IMR-90 (cell line): Measurements from ENCODE around the gene TBC1D9.

Experiments used
- BHLHE40 ChIP-seq: fragments of 150-350 bp; IDR thresholded peaks from 2 replicates; pipeline ENCODE4 v1.6.1; 2016; ENCODE audit warnings: mild to moderate bottlenecking, low read depth, low read length
- CEBPB ChIP-seq: IDR thresholded peaks from 2 replicates; pipeline ENCODE4 v1.6.1; 2012; ENCODE audit warnings: low read depth, low read length, improper control_type of control experiment
- MAFK ChIP-seq: IDR thresholded peaks from 2 replicates; pipeline ENCODE4 v1.6.1; 2012; ENCODE audit warnings: low read depth, low read length, improper control_type of control experiment
- MAZ ChIP-seq: IDR thresholded peaks from 2 replicates; pipeline ENCODE4 v1.6.1; 2012; ENCODE audit warnings: low read depth, mild to moderate bottlenecking, low read length, improper control_type of control experiment, moderate library complexity, borderline replicate concordance
- NFE2L2 ChIP-seq: fragments of 150-350 bp; IDR thresholded peaks from 2 replicates; pipeline ENCODE4 v1.6.1; 2016; ENCODE audit warnings: low read depth, mild to moderate bottlenecking, low read length
- POLR2A ChIP-seq: IDR thresholded peaks from 2 replicates; pipeline ENCODE4 v1.6.1; 2012; ENCODE audit warnings: mild to moderate bottlenecking, low read depth, low read length
- RAD21 ChIP-seq: IDR thresholded peaks from 2 replicates; pipeline ENCODE4 v1.6.1; 2012; ENCODE audit warnings: low read length, improper control_type of control experiment
- RCOR1 ChIP-seq: IDR thresholded peaks from 2 replicates; pipeline ENCODE4 v1.6.1; 2012; ENCODE audit warnings: mild to moderate bottlenecking, low read length, improper control_type of control experiment; ENCODE audit not compliant: insufficient replicate concordance
- RFX5 ChIP-seq: IDR thresholded peaks from 2 replicates; pipeline ENCODE4 v1.8.0; 2012; ENCODE audit warnings: low read depth, mild to moderate bottlenecking, low read length, moderate library complexity
- SMC3 ChIP-seq: fragments of 150-350 bp; IDR thresholded peaks from 2 replicates; pipeline ENCODE4 v1.6.1; 2016; ENCODE audit warnings: low read depth, mild to moderate bottlenecking, antibody characterized with exemption, low read length, moderate library complexity
- TF ChIP-seq, protein P1 (sequence below): conservative IDR thresholded peaks from 2 replicates; pipeline ENCODE4 v1.5.1; 2012; ENCODE audit warnings: mild to moderate bottlenecking, low read depth, low read length, improper control_type of control experiment
- TF ChIP-seq, protein P2 (sequence below): fragments of 150-350 bp; IDR thresholded peaks from 2 replicates; pipeline ENCODE4 v1.6.1; 2017; ENCODE audit warnings: mild to moderate bottlenecking, antibody characterized with exemption, low read length, low read depth
- TF ChIP-seq, protein P3 (sequence below): fragments of 150-350 bp; IDR thresholded peaks from 2 replicates; pipeline ENCODE4 v1.6.1; 2016; ENCODE audit warnings: low read depth, mild to moderate bottlenecking, low read length, moderate library complexity, borderline replicate concordance

DNA sequence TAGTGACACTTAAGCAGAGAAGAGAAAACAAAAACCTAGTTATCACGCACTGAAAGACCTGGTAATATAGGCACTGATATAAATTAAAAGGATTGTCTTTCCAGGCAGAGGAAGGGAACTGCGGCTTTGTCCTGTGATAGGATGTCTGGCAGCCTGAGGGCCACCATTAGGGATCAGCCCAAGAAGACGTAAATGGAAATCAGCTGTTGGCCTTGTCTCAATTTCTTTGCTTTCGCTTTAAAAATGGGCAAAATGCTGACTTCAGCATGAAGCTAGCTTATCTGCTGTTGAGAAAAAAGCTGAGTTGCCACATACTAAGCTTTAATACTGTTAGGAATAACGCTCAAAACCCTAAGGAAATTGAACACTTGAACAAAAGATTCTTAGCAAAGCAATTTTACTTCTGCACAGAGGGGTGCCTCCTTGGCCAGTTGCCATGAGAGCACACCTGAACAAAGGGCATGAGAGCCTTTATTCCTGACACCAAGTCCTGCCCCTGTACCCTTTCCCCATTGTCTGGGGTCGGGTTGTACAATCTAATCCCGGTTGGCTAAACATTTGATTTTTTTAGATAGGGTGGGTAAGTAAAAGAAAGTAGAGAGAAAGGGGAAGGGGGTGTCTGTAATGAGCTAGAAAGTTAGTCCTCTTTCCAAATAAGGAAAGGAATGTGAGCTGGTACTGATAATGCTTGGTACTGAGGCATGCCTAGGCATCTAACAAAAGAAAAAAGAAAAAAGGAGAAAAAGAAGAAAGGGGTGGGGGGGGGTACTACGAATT lies 102.3 kb downstream of the TBC1D9 start:
- TF ChIP-seq, protein P1, sequence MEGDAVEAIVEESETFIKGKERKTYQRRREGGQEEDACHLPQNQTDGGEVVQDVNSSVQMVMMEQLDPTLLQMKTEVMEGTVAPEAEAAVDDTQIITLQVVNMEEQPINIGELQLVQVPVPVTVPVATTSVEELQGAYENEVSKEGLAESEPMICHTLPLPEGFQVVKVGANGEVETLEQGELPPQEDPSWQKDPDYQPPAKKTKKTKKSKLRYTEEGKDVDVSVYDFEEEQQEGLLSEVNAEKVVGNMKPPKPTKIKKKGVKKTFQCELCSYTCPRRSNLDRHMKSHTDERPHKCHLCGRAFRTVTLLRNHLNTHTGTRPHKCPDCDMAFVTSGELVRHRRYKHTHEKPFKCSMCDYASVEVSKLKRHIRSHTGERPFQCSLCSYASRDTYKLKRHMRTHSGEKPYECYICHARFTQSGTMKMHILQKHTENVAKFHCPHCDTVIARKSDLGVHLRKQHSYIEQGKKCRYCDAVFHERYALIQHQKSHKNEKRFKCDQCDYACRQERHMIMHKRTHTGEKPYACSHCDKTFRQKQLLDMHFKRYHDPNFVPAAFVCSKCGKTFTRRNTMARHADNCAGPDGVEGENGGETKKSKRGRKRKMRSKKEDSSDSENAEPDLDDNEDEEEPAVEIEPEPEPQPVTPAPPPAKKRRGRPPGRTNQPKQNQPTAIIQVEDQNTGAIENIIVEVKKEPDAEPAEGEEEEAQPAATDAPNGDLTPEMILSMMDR: no peak
- TF ChIP-seq POLR2A (no peak), MAZ (no peak), RCOR1 (no peak), SMC3 (no peak), RAD21 (no peak), BHLHE40 (no peak), MAFK (peak; percentile 93), NFE2L2 (no peak), CEBPB (no peak), RFX5 (no peak)
- TF ChIP-seq, protein P2, sequence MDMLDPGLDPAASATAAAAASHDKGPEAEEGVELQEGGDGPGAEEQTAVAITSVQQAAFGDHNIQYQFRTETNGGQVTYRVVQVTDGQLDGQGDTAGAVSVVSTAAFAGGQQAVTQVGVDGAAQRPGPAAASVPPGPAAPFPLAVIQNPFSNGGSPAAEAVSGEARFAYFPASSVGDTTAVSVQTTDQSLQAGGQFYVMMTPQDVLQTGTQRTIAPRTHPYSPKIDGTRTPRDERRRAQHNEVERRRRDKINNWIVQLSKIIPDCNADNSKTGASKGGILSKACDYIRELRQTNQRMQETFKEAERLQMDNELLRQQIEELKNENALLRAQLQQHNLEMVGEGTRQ: no peak
- TF ChIP-seq, protein P3, sequence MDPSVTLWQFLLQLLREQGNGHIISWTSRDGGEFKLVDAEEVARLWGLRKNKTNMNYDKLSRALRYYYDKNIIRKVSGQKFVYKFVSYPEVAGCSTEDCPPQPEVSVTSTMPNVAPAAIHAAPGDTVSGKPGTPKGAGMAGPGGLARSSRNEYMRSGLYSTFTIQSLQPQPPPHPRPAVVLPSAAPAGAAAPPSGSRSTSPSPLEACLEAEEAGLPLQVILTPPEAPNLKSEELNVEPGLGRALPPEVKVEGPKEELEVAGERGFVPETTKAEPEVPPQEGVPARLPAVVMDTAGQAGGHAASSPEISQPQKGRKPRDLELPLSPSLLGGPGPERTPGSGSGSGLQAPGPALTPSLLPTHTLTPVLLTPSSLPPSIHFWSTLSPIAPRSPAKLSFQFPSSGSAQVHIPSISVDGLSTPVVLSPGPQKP: no peak
